Motor neuron (in vitro differentiated cells): ENCODE results near the gene MAN1A1. TPM values are rescaled to one million over a fixed set of nuclear protein-coding genes. Genes with fewer than 3 reads are reported as not detected.
"Not testable (repeated sequence)": the region's sequence is repeated elsewhere in the genome, so short reads cannot be mapped to it uniquely, and the experiment has no call there.

ENCODE experiments used
- ATAC-seq, 8 experiments: fragments of 200-7000 bp; cut with Tn5 transposase; replicated peaks in 6 of 8; 2 replicates each; pipeline ENCODE4 v1.8.0; 2021; ENCODE audit warnings: mild to moderate bottlenecking in 8 of 8, moderate library complexity in 8 of 8
- H3K27ac ChIP-seq, 2 donors: fragments of 250-450 bp; sonication (Bioruptor Pico); 2 replicates each; pipeline ENCODE4 v1.9.0; 2021; ENCODE audit warnings: antibody characterized with exemption in 2 of 2, mild to moderate bottlenecking in 2 of 2, moderate library complexity in 1 of 2
- H3K4me1 ChIP-seq, 2 donors: fragments of 250-450 bp; sonication (Bioruptor Pico); replicated peaks in 1 of 2; 2 replicates each; pipeline ENCODE4 v1.6.1; 2021; ENCODE audit warnings: antibody characterized with exemption in 2 of 2, mild to moderate bottlenecking in 2 of 2, moderate library complexity in 1 of 2
- H3K4me3 ChIP-seq, 5 donors: fragments of 250-450 bp; sonication (Bioruptor Pico); 2 replicates each; pipeline ENCODE4 v1.9.0; 2021; ENCODE audit warnings: antibody characterized with exemption in 5 of 5, mild to moderate bottlenecking in 5 of 5, moderate library complexity in 4 of 5
- WGBS, 10 experiments: fragments of 450-650 bp; shearing (Covaris generic); methylation state at CpG; one replicate each; pipeline ENCODE4 v1.0.0; 2022; 5-methylcytosine and 5-hydroxymethylcytosine counted together
- in situ Hi-C, 9 experiments: fragments of 400-800 bp; cut with MboI; loops; one replicate each; pipeline ENCODE4 v1.15.0; 2021; ENCODE audit warnings: low sequenced_read_pairs in 9 of 9, low pct_unique_long_range_greater_than_20kb in 2 of 9; ENCODE audit not compliant: unreplicated experiment in 9 of 9
- total RNA-seq, 8 experiments: library from RNA; unstranded; fragments of 300-600 nt; gene quantifications; 2 replicates each; pipeline versions ENCODE4 v1.2.3 to v1.2.4, GENCODE V29; 2022

MAN1A1 gene
- total RNA-seq, 8 experiments from 2014 or later = 0.73 to 32.9 (median 4.5) TPM

DNA sequence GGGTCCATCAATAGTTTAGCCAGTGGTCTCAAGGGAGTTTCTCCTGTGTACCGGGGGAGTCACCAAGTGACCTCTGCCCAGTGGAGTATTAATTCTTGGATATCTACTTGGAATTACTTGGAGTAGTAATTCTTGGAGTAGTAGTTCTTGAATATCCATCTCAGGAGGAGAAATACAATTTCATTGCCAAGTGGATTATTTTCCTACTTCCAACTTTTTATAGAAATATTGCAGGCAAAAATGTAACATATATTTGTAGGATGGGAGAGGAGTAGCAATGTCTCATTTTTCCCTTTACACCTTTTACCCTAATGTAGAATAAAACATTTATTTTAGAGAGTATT lies 179.5 kb downstream of the MAN1A1 start:
- WGBS, 10 experiments = 60 to 100% (median 95%) methylated on average over 1 of the region's 1 CpG; no CpG with 5 or more reads in 6 of the 10 experiments
- H3K4me3 ChIP-seq = no peak overlapping the region
- in situ Hi-C loops = no loop called here
- no peak for ATAC-seq
- H3K4me1 ChIP-seq = no peaks in the 10 kb centered on the region
- H3K27ac ChIP-seq = no peak overlapping the region

DNA sequence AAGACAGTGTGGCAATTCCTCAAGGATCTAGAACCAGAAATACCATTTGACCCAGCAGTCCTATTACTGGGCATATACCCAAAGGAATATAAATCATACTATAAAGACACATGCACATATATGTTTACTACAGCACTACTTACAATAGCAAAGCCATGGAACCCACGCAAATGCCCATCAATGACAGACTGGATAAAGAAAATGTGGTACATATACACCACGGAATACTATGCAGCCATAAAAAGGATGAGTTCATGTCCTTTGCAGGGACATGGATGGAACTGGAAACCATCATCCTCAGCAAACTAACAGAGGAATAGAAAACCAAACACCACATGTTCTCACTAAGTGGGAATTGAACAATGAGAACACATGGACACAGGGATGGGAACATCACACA lies 180.2 kb downstream of the MAN1A1 start:
- H3K27ac ChIP-seq, in situ Hi-C loops, H3K4me3 ChIP-seq, H3K4me1 ChIP-seq, ATAC-seq: not testable (repeated sequence)
- WGBS, 10 experiments = 93 to 100% (median 100%) methylated on average over 1 to 2 of the region's 2 CpGs; no CpG with 5 or more reads in 7 of the 10 experiments

DNA sequence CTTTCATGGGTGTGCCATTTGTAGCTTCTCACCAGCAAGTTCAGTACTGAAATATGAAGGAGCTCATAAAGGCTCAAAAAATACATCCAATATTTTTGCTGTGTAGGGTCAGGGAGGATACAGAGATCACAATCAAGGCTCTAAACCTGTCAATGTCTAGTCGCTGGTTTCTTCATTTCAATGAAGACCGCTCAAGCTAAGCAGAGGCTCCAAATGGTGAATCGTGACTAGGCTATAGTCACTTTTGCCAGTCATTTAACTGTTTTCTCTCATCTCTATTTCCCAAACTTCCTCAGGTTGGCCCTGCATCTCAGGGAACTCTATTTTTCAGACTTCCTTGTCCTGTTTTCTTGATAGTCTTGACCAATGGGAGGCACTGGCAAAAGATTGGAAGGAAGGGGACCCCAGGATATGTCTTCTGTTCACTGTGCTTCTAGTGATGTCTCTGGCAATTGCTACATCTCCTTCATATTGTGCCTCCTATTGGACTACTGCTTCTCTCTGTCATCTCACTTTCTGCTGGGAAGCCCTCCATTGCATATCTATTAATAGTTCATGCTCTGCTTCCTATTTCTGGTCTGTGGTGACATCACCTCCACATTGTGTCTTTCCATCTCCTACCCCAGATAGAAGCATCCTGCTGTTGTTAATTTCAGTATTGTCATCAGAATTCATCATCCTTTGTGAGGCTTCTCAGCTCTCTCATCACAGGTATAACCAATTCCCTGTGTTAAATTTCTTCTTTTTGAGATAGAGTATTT lies 183.4 kb downstream of the MAN1A1 start:
- in situ Hi-C loops = no loop called here
- no peak overlapping the region for H3K4me3 ChIP-seq
- peaks cover 0 to 5% of the 10 kb centered on the region in 2 donors for H3K4me1 ChIP-seq
- peak in 6 of 8 experiments; percentile 24 to 87 (median 50) for ATAC-seq
- WGBS, 10 experiments = 50 to 91% (median 80%) methylated on average over 1 to 3 of the region's 3 CpGs; no CpG with 5 or more reads in 3 of the 10 experiments
- H3K27ac ChIP-seq = no peak overlapping the region

DNA sequence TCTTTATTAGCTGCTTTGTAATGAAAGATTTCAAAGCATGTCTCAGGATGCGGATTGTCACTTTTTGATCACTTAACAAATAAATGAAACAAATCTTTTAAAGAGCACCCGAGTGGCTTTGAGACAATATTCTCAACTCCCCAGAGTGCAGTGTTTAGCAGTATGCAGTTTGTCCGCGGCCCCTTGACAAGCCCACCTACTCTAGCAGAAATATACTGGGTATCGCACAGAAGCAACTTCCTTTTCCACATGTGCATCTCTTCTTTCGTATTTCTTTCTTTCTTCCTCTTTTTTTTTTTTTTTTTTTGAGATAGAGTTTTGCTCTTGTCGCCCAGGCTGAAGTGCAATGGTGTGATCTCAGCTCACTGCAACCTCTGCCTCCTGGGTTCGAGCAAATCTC lies 186.6 kb downstream of the MAN1A1 start:
- no peak for ATAC-seq
- Histone ChIP-seq H3K4me3 (no peak overlapping the region), H3K4me1 (peaks cover 0 to 5% of the 10 kb centered on the region in 2 donors), H3K27ac (no peak overlapping the region)
- 44 to 98% (median 88%) methylated on average over 3 to 8 of the region's 8 CpGs for WGBS, 10 experiments
- in situ Hi-C loops = no loop called here

DNA sequence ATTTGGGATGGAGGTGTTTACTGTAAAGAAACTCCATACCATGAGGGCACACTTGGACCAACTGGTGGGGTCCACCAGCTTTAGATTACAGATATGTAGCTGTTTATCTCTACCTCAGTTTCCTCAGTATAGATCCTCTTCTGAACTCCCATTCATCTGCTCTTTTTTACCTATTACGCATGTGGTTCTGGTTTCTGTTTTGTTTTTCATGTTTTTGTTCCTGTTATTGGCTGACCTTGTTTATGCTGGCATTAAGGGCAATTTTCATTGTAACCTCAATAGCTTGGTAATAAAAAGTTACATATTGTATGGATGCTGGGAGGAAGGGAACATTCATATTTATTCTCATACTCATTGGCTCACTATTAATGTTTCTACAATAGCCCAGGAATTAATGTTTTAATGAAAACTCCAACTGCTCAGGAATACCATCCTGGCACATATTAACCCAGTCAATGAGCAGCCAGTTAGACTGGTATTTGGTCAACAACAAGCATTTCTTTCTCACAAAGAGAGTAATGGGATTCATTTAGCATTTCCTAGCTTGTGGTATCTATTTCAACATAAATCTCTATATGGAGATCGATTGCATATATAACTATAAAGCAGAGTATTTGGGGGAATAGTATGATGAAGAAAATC lies 187.3 kb downstream of the MAN1A1 start:
- Histone ChIP-seq H3K27ac (no peak overlapping the region), H3K4me3 (no peak overlapping the region), H3K4me1 (peaks cover 0 to 5% of the 10 kb centered on the region in 2 donors)
- in situ Hi-C loops = no loop called here
- 57 to 100% (median 83%) methylated on average over 1 to 2 of the region's 2 CpGs for WGBS, 10 experiments
- no peak for ATAC-seq

DNA sequence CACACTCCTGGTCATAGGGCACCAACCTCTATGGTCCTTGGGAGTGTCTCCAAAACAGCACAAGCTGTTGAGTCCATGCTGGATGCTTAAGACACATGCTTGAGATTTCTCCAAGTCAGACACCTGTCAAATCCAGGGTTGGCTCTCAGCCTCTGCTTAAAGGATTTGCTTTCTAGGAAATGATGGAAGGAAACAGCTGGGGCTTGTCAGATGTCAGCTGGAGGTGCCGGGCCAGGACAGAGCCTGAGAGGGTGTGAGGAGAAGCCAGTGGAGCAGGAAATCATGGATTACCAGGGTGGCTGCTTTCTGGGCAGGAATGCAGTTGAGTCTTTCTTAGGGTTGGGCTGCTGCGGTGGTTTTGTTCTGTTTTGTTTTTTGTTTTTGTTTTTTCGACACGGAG lies 188.1 kb downstream of the MAN1A1 start:
- H3K4me1 ChIP-seq = peaks cover 0 to 5% of the 10 kb centered on the region in 2 donors
- H3K4me3 ChIP-seq = no peak overlapping the region
- WGBS, 10 experiments = 43 to 100% (median 94%) methylated on average over 1 to 4 of the region's 4 CpGs; no CpG with 5 or more reads in 2 of the 10 experiments
- in situ Hi-C loops = no loop called here
- H3K27ac ChIP-seq = no peak overlapping the region
- no peak for ATAC-seq

DNA sequence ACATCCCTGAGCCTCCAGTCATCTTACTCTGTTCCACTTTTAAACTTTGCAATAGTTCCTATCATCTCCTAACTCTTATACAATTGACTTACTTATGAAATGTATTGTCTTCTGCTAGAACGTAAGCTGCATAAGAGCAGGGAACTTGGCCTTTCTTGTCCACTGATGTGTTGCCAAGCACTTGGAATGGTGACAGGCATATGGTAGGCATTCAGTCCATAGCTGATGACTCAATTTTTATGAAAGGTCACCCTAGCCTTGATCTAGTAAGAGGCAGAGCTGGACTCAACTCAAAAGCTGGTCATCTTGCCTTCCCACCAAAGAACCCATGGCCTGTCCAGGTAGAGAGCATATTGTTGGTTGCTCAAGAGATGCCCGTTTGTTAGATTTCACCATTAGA lies 188.7 kb downstream of the MAN1A1 start:
- no peak overlapping the region for H3K4me3 ChIP-seq
- WGBS, 10 experiments = 13 to 100% (median 85%) methylated on average over 1 to 2 of the region's 2 CpGs
- no peak for ATAC-seq
- H3K4me1 ChIP-seq = peaks cover 0 to 5% of the 10 kb centered on the region in 2 donors
- no peak overlapping the region for H3K27ac ChIP-seq
- in situ Hi-C loops = no loop called here

DNA sequence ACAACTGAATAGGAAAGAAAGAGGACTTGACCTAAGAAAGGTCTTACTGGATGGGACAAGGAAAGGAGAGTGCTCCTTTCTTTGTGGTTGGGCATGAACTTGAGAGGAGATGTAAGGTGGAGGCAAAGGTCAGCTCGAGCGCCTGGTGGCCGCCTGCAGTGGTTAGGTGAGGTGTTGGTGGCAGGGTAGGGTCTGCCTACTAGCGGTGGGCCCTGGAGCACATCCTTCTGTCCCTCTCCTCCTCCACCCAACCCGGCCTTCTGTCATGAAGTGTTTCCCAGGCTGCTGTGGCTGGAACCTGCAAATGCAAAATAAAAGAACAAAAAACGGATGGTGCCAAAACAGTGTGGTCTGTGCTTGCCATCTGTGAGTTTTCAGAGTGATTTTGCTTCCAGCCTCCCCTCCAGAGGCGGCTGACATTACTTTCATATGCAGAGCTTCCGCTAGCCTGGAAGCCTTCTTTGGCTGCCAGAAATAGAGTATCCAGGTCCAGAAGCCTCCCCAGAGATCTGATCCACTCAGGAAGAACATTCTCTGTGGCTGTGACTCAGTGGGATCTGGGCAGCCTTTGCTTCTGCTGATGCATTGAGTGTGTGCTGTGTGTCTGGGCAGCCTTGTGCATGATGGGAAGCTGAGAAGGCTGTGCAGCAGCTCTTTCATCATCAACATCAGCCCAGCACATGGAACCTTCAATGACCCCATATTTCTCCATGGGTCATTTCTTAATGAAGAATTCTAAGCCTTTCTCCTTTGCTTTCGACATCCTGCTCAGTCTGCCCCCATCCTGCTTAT lies 191.3 kb downstream of the MAN1A1 start:
- in situ Hi-C loops = loop anchor here in 1 of 9 experiments (10.0 kb wide), 1 partner anchor 187 kb away; the partner anchor contains the start of gene MAN1A1
- H3K4me3 ChIP-seq = no peak overlapping the region
- ATAC-seq = peak in 2 of 8 experiments; percentile 47 to 50
- no peak overlapping the region for H3K27ac ChIP-seq
- peaks cover 0 to 5% of the 10 kb centered on the region in 2 donors for H3K4me1 ChIP-seq
- WGBS, 10 experiments = 43 to 100% (median 78%) methylated on average over 1 to 7 of the region's 9 CpGs; no CpG with 5 or more reads in 1 of the 10 experiments

DNA sequence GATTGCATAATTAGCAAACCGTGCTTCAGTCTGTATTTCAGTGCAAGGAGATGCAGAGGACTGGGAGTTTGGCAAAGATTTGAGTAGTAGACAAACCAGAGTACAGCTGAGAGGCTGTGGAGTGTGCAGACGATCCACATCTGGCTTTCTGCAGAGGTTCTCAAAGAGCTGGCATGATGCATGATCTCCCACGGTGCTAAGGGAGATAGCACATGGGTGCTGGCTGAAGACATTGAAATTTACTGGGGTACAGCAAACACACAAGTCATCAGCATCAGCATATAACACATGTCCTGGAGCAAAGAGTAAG lies 192.1 kb downstream of the MAN1A1 start:
- WGBS, 10 experiments = 0 to 100% (median 73%) methylated on average over 1 to 3 of the region's 3 CpGs; no CpG with 5 or more reads in 5 of the 10 experiments
- H3K4me3 ChIP-seq = no peak overlapping the region
- no peaks in the 10 kb centered on the region for H3K4me1 ChIP-seq
- in situ Hi-C loops = loop anchor here in 1 of 9 experiments (10.0 kb wide), 1 partner anchor 187 kb away; the partner anchor contains the start of gene MAN1A1
- no peak overlapping the region for H3K27ac ChIP-seq
- no peak for ATAC-seq

DNA sequence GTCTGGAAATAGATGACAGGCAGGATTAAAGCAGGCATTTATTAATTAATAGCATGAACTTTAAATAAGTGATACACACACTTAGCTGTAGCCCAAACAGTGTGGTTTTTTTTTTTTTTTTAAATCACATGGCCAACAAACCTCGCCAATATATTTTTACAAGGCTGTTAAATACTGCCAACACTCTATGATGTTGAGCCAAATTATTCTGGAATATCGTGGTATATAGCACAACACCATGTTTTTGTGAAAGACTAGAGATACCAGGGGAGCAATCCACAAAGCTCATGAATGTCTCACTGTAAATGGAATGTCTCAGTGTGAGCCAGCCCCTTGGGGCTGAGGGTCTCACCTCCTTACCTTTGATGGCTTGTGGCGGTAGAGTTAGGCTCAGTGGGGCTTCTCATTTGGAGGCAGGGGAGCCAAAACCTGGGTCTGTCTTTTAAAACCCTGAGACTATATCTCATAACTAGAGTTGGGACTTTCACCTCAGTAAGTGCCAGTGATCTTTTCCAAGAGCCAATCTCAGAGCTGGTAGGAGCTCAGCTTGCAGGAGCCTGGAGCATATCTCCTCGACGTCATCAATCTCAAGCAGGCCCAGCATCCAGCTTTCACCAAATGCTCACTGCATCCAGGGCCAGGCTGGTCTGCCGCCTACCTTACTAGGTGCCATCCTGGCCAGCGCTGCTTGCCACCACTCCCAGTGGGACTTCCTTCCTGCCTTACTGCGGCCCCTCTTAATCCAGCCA lies 192.6 kb downstream of the MAN1A1 start:
- Histone ChIP-seq H3K4me3 (no peak overlapping the region), H3K4me1 (no peaks in the 10 kb centered on the region), H3K27ac (no peak overlapping the region)
- WGBS, 10 experiments = 29 to 100% (median 92%) methylated on average over 2 to 6 of the region's 8 CpGs; no CpG with 5 or more reads in 1 of the 10 experiments
- no peak for ATAC-seq
- in situ Hi-C loops = loop anchor here in 1 of 9 experiments (10.0 kb wide), 1 partner anchor 188 kb away; the partner anchor contains the start of gene MAN1A1

DNA sequence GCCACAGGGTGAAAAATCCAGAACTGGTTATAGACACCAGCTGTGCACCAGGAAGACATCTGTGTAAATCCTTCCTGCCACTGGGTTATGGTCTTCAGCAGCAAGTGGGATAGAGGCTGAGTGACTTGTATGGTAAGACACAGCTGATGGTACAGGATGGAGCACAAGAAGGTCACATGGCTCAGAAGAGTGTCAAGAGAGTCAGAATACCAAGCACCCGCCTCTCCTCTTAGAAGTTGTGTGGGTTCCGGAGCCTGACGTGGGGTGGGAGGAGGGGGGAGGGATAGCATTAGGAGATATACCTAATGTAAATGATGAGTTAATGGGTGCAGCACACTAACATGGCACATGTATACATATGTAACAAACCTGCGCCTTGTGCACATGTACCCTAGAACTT lies 193.5 kb downstream of the MAN1A1 start:
- not testable (repeated sequence) for H3K4me1 ChIP-seq, H3K27ac ChIP-seq, H3K4me3 ChIP-seq, ATAC-seq
- WGBS, 10 experiments = 87 to 100% methylated on average over 1 to 2 of the region's 4 CpGs; no CpG with 5 or more reads in 8 of the 10 experiments
- in situ Hi-C loops = loop anchor here in 1 of 9 experiments (10.0 kb wide), 1 partner anchor 189 kb away; the partner anchor contains the start of gene MAN1A1

DNA sequence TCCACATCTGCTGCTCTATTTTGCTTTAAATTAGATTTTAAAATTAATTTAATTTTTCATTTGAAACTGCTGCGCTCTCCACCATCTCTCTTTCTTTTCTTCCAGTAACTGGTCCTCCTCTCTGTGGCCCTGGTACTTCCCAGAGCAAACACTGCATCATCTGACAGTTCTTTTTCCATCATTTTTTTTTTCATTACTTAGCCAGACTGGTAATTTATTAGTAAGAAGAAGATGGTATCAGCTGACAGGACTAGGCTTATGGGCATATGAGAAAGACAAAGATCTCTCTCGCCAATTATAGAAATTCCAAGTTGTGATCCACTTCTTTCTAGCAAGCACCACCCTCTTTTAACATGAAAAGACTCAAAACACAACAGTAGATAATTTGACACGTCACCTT lies 197.4 kb downstream of the MAN1A1 start:
- in situ Hi-C loops = loop anchor here in 1 of 9 experiments (10.0 kb wide), 1 partner anchor 193 kb away; the partner anchor contains the start of gene MAN1A1
- 66 to 100% (median 90%) methylated on average over 2 to 3 of the region's 3 CpGs for WGBS, 10 experiments

More for the DNA sequence above, 197.4 kb downstream of the MAN1A1 start:
- ATAC-seq = no peak
- Histone ChIP-seq H3K4me3 (no peak overlapping the region), H3K4me1 (peaks cover 0 to 3% of the 10 kb centered on the region in 2 donors), H3K27ac (no peak overlapping the region)
